GM23338 (cell line): ENCODE measurements around the gene ZCCHC24. TPM values are rescaled to one million over a fixed set of nuclear protein-coding genes. Genes with fewer than 3 reads are reported as not detected.
A peak's percentile ranks its signal among the peaks of the same experiment; 100 is the strongest.

Experiments used
- ATAC-seq: fragments of 200-7000 bp; cut with Tn5 transposase; 3 replicates; pipeline ENCODE4 v1.9.1; 2020
- DNase-seq: peaks from one replicate; pipeline ENCODE4 v3.0.0-alpha.2; 2015; ENCODE audit warnings: low spot score
- H2AFZ ChIP-seq: fragments of 200-600 bp; sonication (generic); 2 replicates; pipeline ENCODE4 v1.8.0; 2016; ENCODE audit warnings: antibody characterized with exemption, mild to moderate bottlenecking, moderate library complexity
- H3F3A ChIP-seq: fragments of 200-600 bp; sonication (generic); replicated peaks from 2 replicates; pipeline ENCODE4 v1.8.0; 2017; ENCODE audit warnings: antibody characterized with exemption, mixed run types, low read depth
- H3K27ac ChIP-seq: fragments of 200-600 bp; sonication (generic); 2 replicates; pipeline ENCODE4 v1.6.1; 2016; ENCODE audit warnings: low read depth
- H3K27me3 ChIP-seq: fragments of 200-600 bp; sonication (generic); 2 replicates; pipeline ENCODE4 v1.8.0; 2016; ENCODE audit warnings: mild to moderate bottlenecking, mixed run types, moderate library complexity; ENCODE audit not compliant: insufficient read depth
- H3K36me3 ChIP-seq: fragments of 200-600 bp; sonication (generic); 2 replicates; pipeline ENCODE4 v1.8.0; 2016; ENCODE audit warnings: mild to moderate bottlenecking; ENCODE audit not compliant: insufficient read depth
- H3K4me1 ChIP-seq: fragments of 200-600 bp; sonication (generic); 2 replicates; pipeline ENCODE4 v1.8.0; 2016; ENCODE audit warnings: mild to moderate bottlenecking, moderate library complexity; ENCODE audit not compliant: insufficient read depth
- H3K4me2 ChIP-seq: fragments of 200-600 bp; sonication (generic); 2 replicates; pipeline ENCODE4 v1.7.1; 2017; ENCODE audit warnings: mixed run types
- H3K4me3 ChIP-seq: fragments of 200-600 bp; sonication (generic); 2 replicates; pipeline ENCODE4 v1.6.1; 2016; ENCODE audit warnings: mixed run types
- H3K79me2 ChIP-seq: fragments of 200-600 bp; sonication (generic); replicated peaks from 2 replicates; pipeline ENCODE4 v1.8.0; 2017; ENCODE audit warnings: mild to moderate bottlenecking; ENCODE audit not compliant: insufficient read depth
- H3K9me2 ChIP-seq: fragments of 200-600 bp; sonication (generic); 2 replicates; pipeline ENCODE4 v1.8.0; 2017; ENCODE audit not compliant: insufficient read depth
- H4K20me1 ChIP-seq: fragments of 200-600 bp; sonication (generic); replicated peaks from 2 replicates; pipeline ENCODE4 v1.8.0; 2017; ENCODE audit warnings: mild to moderate bottlenecking; ENCODE audit not compliant: insufficient read depth
- H3K27ac Mint-ChIP-seq: 2 replicates; pipeline ENCODE4 v1.8.0; 2020; ENCODE audit warnings: inconsistent platforms, mild to moderate bottlenecking, moderate library complexity, mixed read lengths
- H3K27me3 Mint-ChIP-seq: 3 replicates; pipeline ENCODE4 v1.8.0; 2022; ENCODE audit warnings: low read depth, mild to moderate bottlenecking, moderate library complexity, mixed read lengths, inconsistent platforms; ENCODE audit not compliant: insufficient read depth, poor library complexity
- H3K36me3 Mint-ChIP-seq: 3 replicates; pipeline ENCODE4 v1.8.0; 2021; ENCODE audit warnings: low read depth, mild to moderate bottlenecking, inconsistent platforms, moderate library complexity, mixed read lengths
- H3K4me1 Mint-ChIP-seq: 3 replicates; pipeline ENCODE4 v1.8.0; 2020; ENCODE audit warnings: mild to moderate bottlenecking, inconsistent platforms, mixed read lengths
- H3K4me3 Mint-ChIP-seq: 3 replicates; pipeline ENCODE4 v1.8.0; 2021; ENCODE audit warnings: moderate library complexity, mild to moderate bottlenecking, inconsistent platforms, mixed read lengths
- H3K9me3 Mint-ChIP-seq: 3 replicates; pipeline ENCODE4 v1.8.0; 2020; ENCODE audit warnings: moderate library complexity, mild to moderate bottlenecking, inconsistent platforms, mixed read lengths
- CREB1 ChIP-seq: fragments of 250-450 bp; sonication (Bioruptor Pico); IDR thresholded peaks from 2 replicates; pipeline ENCODE4 v1.5.0; 2020; ENCODE audit warnings: low read depth, mild to moderate bottlenecking, moderate library complexity
- CTCF ChIP-seq, 2 experiments: fragments of 200-600 bp in 1 of 2; sonication (generic) in 1 of 2; conservative IDR thresholded peaks; 2 replicates each; pipeline versions ENCODE4 v1.5.1 to v1.6.1; 2016 to 2017; ENCODE audit warnings: antibody characterized with exemption in 2 of 2, low read depth in 2 of 2, mild to moderate bottlenecking in 2 of 2, moderate library complexity in 1 of 2
- ETS1 ChIP-seq: IDR thresholded peaks from 2 replicates; pipeline ENCODE4 v1.6.1; 2016; ENCODE audit warnings: antibody characterized with exemption
- EZH2 ChIP-seq: fragments of 200-600 bp; sonication (generic); IDR thresholded peaks from one replicate; pipeline ENCODE4 v1.8.0; 2017; ENCODE audit warnings: antibody characterized with exemption, mild to moderate bottlenecking, low read depth; ENCODE audit not compliant: unreplicated experiment
- EZH2phosphoT487 ChIP-seq: fragments of 200-600 bp; sonication (generic); IDR thresholded peaks from one replicate; pipeline ENCODE4 v1.8.1; 2018; ENCODE audit warnings: antibody characterized with exemption; ENCODE audit not compliant: unreplicated experiment
- JUNB ChIP-seq: IDR thresholded peaks from one replicate; pipeline ENCODE4 v1.6.1; 2016; ENCODE audit warnings: antibody characterized with exemption; ENCODE audit not compliant: unreplicated experiment
- NANOG ChIP-seq: IDR thresholded peaks from 2 replicates; pipeline ENCODE4 v1.6.1; 2016; ENCODE audit warnings: antibody characterized with exemption, borderline replicate concordance
- POLR2AphosphoS5 ChIP-seq: IDR thresholded peaks from 2 replicates; pipeline ENCODE4 v1.6.1; 2016; ENCODE audit warnings: antibody characterized with exemption, low read depth
- ZNF114 ChIP-seq: fragments of 250-450 bp; sonication (Bioruptor Pico); IDR thresholded peaks from 2 replicates; pipeline ENCODE4 v1.5.0; 2020; ENCODE audit warnings: mild to moderate bottlenecking, moderate library complexity
- ZNF331 ChIP-seq: fragments of 250-450 bp; sonication (Bioruptor Pico); IDR thresholded peaks from 2 replicates; pipeline ENCODE4 v1.5.0; 2020; ENCODE audit warnings: low read depth, mild to moderate bottlenecking, moderate library complexity
- polyA plus RNA-seq: library from polyadenylated mRNA; unstranded; fragments of >200 nt; fragmentation: Nextera tagmentation; extraction: Ambion mirVana; gene quantifications from 2 replicates; pipeline ENCODE4 v1.2.1, GENCODE V29; 2016
- total RNA-seq: library from RNA; depleted of rRNA; stranded (reverse); fragments of >200 nt; shearing (Covaris generic); gene quantifications from 2 replicates; pipeline ENCODE4 v1.2.3, GENCODE V29; 2014

Gene ZCCHC24
- total and polyA plus RNA-seq, 2 experiments from 2014 or later = 2.0 to 10.1 TPM

DNA sequence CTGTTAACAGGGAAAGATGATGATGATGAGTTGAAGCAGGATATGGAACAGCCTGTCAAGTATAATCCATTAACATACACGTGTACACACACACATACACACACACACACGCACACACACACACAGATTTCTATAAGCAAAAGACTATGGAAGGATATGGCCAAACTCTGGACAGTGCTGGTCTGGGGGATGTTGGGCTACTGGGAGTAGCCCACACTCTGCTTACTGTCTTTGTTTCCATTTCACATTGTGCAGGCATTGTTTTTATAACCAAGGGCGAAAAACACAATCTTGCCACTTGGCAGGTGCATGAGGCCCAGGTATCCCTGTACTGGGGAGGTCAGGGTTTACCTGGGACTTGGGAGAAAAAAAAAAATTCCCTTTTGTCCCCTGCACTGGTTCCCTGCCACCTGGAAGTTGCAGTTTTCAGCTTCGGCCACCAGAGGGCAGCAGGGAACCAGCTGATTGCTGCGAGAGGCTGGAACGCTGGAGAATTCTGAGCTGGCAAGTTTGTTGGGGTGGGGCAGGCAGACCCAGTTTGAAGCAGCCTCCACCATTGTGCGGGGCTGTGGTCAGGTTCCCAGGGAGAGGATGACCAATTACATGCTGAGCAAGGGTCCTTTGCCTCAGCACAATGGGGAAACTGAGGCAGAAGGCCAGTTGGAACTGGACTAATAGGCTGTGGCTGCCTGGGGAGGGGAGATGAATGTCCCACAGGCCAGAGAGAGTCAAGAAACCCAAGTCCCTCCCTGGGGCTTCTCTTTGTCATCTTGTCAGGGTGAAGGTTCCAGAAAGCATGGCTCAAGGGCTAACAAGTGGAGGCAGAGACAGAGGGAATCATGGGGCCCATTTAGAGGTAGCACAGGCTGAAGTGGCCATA, 70.9 kb downstream of the ZCCHC24 start:
- Histone ChIP-seq H3K79me2 (no peaks in the 10 kb centered on the region), H3K4me2 (no peak overlapping the region), H4K20me1 (no peaks in the 10 kb centered on the region), H3K36me3 (no peaks in the 10 kb centered on the region), H3K9me2 (no peaks in the 10 kb centered on the region), H2AFZ (no peak overlapping the region), H3K27ac (no peak overlapping the region), H3K4me3 (no peak overlapping the region), H3F3A (no peaks in the 10 kb centered on the region; the same call in 1 of the 2 replicates), H3K27me3 (no peaks in the 10 kb centered on the region), H3K4me1 (no peaks in the 10 kb centered on the region)
- Mint-ChIP-seq H3K27me3 (peaks cover 5% of the 10 kb centered on the region), H3K36me3 (no peaks in the 10 kb centered on the region), H3K9me3 (peaks cover 11% of the 10 kb centered on the region; the same call in 2 of the 3 replicates), H3K4me1 (peaks cover 3% of the 10 kb centered on the region; the same call in 1 of the 3 replicates), H3K27ac (no peak overlapping the region), H3K4me3 (no peak overlapping the region)
- TF ChIP-seq EZH2phosphoT487 (no peak), NANOG (no peak), CTCF (conservative IDR thresholded peaks at IDR 0.05; ENCODE audit: low read depth in 2 of 2) (peak; percentile 93 to 97), ZNF114 (CRISPR knock-in tag) (no peak), POLR2AphosphoS5 (no peak), CREB1 (no peak), ZNF331 (CRISPR knock-in tag) (no peak), JUNB (no peak)
- DNase-seq (peak; percentile 86), ATAC-seq (peak; percentile 91)

GRCh38 chr10:79372871-79373270, 72.6 kb downstream of the ZCCHC24 start:
- no peaks in the 10 kb centered on the region for H3K9me2 ChIP-seq
- no peaks in the 10 kb centered on the region for H4K20me1 ChIP-seq
- no peak overlapping the region for H3K27ac ChIP-seq
- H3K36me3 ChIP-seq = no peaks in the 10 kb centered on the region
- H2AFZ ChIP-seq = no peak overlapping the region
- H3K4me3 ChIP-seq = no peak overlapping the region
- Mint-ChIP-seq H3K9me3 (peaks cover 11% of the 10 kb centered on the region; the same call in 2 of the 3 replicates), H3K4me3 (no peak overlapping the region), H3K27me3 (peaks cover 5% of the 10 kb centered on the region), H3K4me1 (peaks cover 3% of the 10 kb centered on the region; the same call in 1 of the 3 replicates), H3K27ac (no peak overlapping the region), H3K36me3 (no peaks in the 10 kb centered on the region)
- TF ChIP-seq EZH2 = no peak
- no peak for TF ChIP-seq CREB1
- no peak for TF ChIP-seq ZNF114 (CRISPR knock-in tag)
- TF ChIP-seq ETS1 = no peak
- H3K4me2 ChIP-seq = no peak overlapping the region
- DNase-seq (no peak), ATAC-seq (no peak)
- no peaks in the 10 kb centered on the region for H3K79me2 ChIP-seq
- H3K27me3 ChIP-seq = no peaks in the 10 kb centered on the region
- H3K4me1 ChIP-seq = no peaks in the 10 kb centered on the region
- no peaks in the 10 kb centered on the region; the same call in 1 of the 2 replicates for H3F3A ChIP-seq
